OCI-LY1 (cell line): Measurements from ENCODE around the gene LMLN.

Experiments used
- H2AFZ ChIP-seq: fragments of 200-600 bp; sonication (generic), shearing (Covaris generic); 2 replicates; pipeline ENCODE4 v1.6.0; 2014; ENCODE audit warnings: antibody characterized with exemption, mild to moderate bottlenecking, low read length
- H3F3A ChIP-seq: fragments of 200-600 bp; sonication (generic), shearing (Covaris generic); 2 replicates; pipeline ENCODE4 v1.6.0; 2014; ENCODE audit warnings: mild to moderate bottlenecking, antibody characterized with exemption, low read length, moderate library complexity; ENCODE audit not compliant: insufficient read depth
- H3K27ac ChIP-seq: fragments of 200-600 bp; sonication (generic); 2 replicates; pipeline ENCODE4 v1.5.1; 2014; ENCODE audit warnings: low read length, mixed run types, mild to moderate bottlenecking, low read depth; ENCODE audit not compliant: poor library complexity, severe bottlenecking
- H3K27me3 ChIP-seq: fragments of 200-600 bp; sonication (generic); 2 replicates; pipeline ENCODE4 v1.6.0; 2014; ENCODE audit warnings: antibody characterized with exemption, mild to moderate bottlenecking, low read length, moderate library complexity; ENCODE audit not compliant: insufficient read depth
- H3K36me3 ChIP-seq: fragments of 200-600 bp; sonication (generic); 2 replicates; pipeline ENCODE4 v1.6.1; 2014; ENCODE audit warnings: mild to moderate bottlenecking, antibody characterized with exemption, low read length, moderate library complexity, mixed read lengths; ENCODE audit not compliant: insufficient read depth
- H3K4me1 ChIP-seq: fragments of 200-600 bp; sonication (generic); 2 replicates; pipeline ENCODE4 v1.5.1; 2014; ENCODE audit warnings: mild to moderate bottlenecking, low read length, moderate library complexity; ENCODE audit not compliant: insufficient read depth, severe bottlenecking
- H3K4me2 ChIP-seq: fragments of 200-600 bp; sonication (generic), shearing (Covaris generic); 2 replicates; pipeline ENCODE4 v1.6.1; 2014; ENCODE audit warnings: low read length
- H3K4me3 ChIP-seq: fragments of 200-600 bp; sonication (generic); 2 replicates; pipeline ENCODE4 v1.5.1; 2014; ENCODE audit warnings: low read length, low read depth, mild to moderate bottlenecking, mixed read lengths; ENCODE audit not compliant: poor library complexity, severe bottlenecking
- H3K79me2 ChIP-seq: fragments of 200-600 bp; shearing (Covaris generic); 2 replicates; pipeline ENCODE4 v1.6.1; 2016; ENCODE audit warnings: mixed run types, low read length, mixed read lengths; ENCODE audit not compliant: insufficient read depth
- H3K9ac ChIP-seq: fragments of 200-600 bp; sonication (generic), shearing (Covaris generic); 2 replicates; pipeline ENCODE4 v1.6.1; 2014; ENCODE audit warnings: mild to moderate bottlenecking, low read length, mixed read lengths
- H3K9me2 ChIP-seq: fragments of 200-600 bp; sonication (generic), shearing (Covaris generic); 2 replicates; pipeline ENCODE4 v1.6.1; 2014; ENCODE audit warnings: low read depth, mild to moderate bottlenecking, low read length, mixed read lengths
- H3K9me3 ChIP-seq: fragments of 200-600 bp; shearing (Covaris generic); 2 replicates; pipeline ENCODE4 v1.6.1; 2014; ENCODE audit warnings: low read length, mixed read lengths
- H4K20me1 ChIP-seq: fragments of 200-600 bp; sonication (generic), shearing (Covaris generic); 2 replicates; pipeline ENCODE4 v1.6.0; 2016; ENCODE audit warnings: mild to moderate bottlenecking, low read length; ENCODE audit not compliant: insufficient read depth
- CTCF ChIP-seq: fragments of 200-600 bp; sonication (generic), shearing (Covaris generic); IDR thresholded peaks from 2 replicates; pipeline ENCODE4 v1.5.1; 2017; ENCODE audit warnings: mild to moderate bottlenecking, antibody characterized with exemption, low read length, moderate library complexity, mixed read lengths
- EZH2 ChIP-seq: fragments of 200-600 bp; sonication (generic), shearing (Covaris generic); IDR thresholded peaks from 2 replicates; pipeline ENCODE4 v1.8.0; 2017; ENCODE audit warnings: borderline replicate concordance, mixed run types, mild to moderate bottlenecking, antibody characterized with exemption, low read length, moderate library complexity, mixed read lengths

LMLN gene

DNA sequence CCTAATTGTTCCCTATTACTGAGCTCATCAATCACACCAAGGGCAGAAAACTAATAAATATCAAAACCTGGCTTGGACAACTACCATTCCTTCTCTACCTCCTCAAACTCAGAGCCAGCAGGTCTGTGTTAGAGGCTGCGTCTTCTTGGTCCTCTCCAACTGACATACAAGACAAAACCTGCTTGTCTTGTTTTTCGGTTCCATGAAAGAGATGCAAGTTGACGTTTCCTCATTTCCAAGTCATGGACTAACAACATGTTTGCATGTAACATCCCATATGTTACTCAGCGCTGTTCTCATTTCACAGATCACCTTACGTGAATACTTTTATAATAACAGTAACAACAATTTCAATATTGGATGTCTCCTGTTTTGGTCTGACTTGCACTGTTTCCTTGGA, 110.9 kb downstream of the LMLN start:
- Histone ChIP-seq H3K9me2 (no peaks in the 10 kb centered on the region), H3K4me1 (peaks cover 5% of the 10 kb centered on the region), H3K9ac (no peak overlapping the region), H3K4me2 (no peak overlapping the region), H3K27me3 (no peaks in the 10 kb centered on the region), H3K36me3 (no peaks in the 10 kb centered on the region), H3K4me3 (no peak overlapping the region), H3K79me2 (no peaks in the 10 kb centered on the region), H3K27ac (no peak overlapping the region), H4K20me1 (no peaks in the 10 kb centered on the region), H2AFZ (no peak overlapping the region), H3F3A (no peaks in the 10 kb centered on the region), H3K9me3 (no peaks in the 10 kb centered on the region)
- TF ChIP-seq CTCF: no peak

DNA sequence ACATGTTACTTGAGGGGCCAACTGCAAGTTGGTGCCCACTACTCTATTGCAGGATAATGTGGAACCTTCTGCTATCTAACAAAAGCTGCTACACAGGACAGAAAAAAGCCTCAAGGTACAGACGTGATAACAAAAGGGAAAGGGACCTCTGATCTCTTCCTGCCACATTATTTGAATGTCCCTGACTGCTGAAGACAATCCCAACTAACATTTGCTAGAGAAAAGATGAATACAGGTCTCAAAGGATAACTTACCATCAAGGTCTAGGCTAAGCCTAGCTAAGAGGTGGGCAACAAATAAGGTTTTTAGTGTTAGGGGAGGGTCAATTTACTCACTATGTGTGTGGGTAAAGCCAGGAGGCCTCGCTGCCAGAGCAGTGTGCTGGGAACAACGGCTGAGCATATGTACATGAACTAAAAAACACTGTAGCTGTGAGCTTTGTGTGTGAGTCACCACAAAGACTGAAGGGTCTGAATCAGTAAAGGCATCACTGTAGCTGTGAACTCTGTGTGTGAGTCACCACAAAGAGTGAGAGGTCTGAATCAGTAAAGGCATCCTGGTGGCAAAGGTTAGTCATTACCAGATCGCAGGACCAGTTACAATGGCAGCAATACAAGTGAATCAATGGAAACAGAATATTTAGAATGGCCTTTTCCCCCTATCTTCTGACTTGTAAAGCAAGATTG, 111.7 kb downstream of the LMLN start:
- TF ChIP-seq CTCF (no peak), EZH2 (no peak)
- H3K9ac ChIP-seq: no peak overlapping the region
- no peaks in the 10 kb centered on the region for H3K79me2 ChIP-seq
- no peak overlapping the region for H3K4me2 ChIP-seq
- peaks cover 5% of the 10 kb centered on the region for H3K4me1 ChIP-seq
- no peak overlapping the region for H2AFZ ChIP-seq
- no peaks in the 10 kb centered on the region for H3K9me2 ChIP-seq
- no peaks in the 10 kb centered on the region for H3K9me3 ChIP-seq
- H4K20me1 ChIP-seq: no peaks in the 10 kb centered on the region
- H3K36me3 ChIP-seq: no peaks in the 10 kb centered on the region
- H3F3A ChIP-seq: no peaks in the 10 kb centered on the region
- no peak overlapping the region for H3K4me3 ChIP-seq
- H3K27ac ChIP-seq: no peak overlapping the region
- no peaks in the 10 kb centered on the region for H3K27me3 ChIP-seq

GRCh38 chr3:198076722-198077308, 116.8 kb downstream of the LMLN start:
- H3K27ac ChIP-seq: no peak overlapping the region
- H3K9me2 ChIP-seq: no peaks in the 10 kb centered on the region
- no peaks in the 10 kb centered on the region for H3K9me3 ChIP-seq
- TF ChIP-seq CTCF: no peak
- no peak for TF ChIP-seq EZH2
- H3F3A ChIP-seq: no peaks in the 10 kb centered on the region
- no peak overlapping the region for H3K4me3 ChIP-seq
- no peak overlapping the region for H3K9ac ChIP-seq
- H3K4me1 ChIP-seq: peaks cover 16% of the 10 kb centered on the region
- H3K4me2 ChIP-seq: no peak overlapping the region
- no peaks in the 10 kb centered on the region for H3K79me2 ChIP-seq
- H2AFZ ChIP-seq: no peak overlapping the region
- no peaks in the 10 kb centered on the region for H4K20me1 ChIP-seq
- no peaks in the 10 kb centered on the region for H3K36me3 ChIP-seq
- H3K27me3 ChIP-seq: peaks cover 4% of the 10 kb centered on the region; the same call in 1 of the 2 replicates
